Aorta (tissue), 5 donors: ENCODE measurements around the gene TRIM28. TPM values are rescaled to one million over a fixed set of nuclear protein-coding genes. Genes with fewer than 3 reads are reported as not detected.

Source experiments
- ATAC-seq: fragments of 200-7000 bp; cut with Tn5 transposase; one replicate; pipeline ENCODE4 v1.9.1; 2022; ENCODE audit warnings: moderate library complexity; ENCODE audit not compliant: low FRiP score
- DNase-seq, 2 donors: peaks; one replicate each; pipeline ENCODE4 v3.0.0-alpha.2; 2020
- H3K27ac ChIP-seq, 2 donors: one replicate each; pipeline ENCODE4 v1.5.1; 2013; ENCODE audit warnings: low read length in 2 of 2, mild to moderate bottlenecking in 2 of 2, moderate library complexity in 2 of 2, control low read depth in 1 of 2, inconsistent platforms in 1 of 2, low read depth in 1 of 2
- H3K27me3 ChIP-seq, 2 donors: one replicate each; pipeline ENCODE4 v1.6.1; 2013; ENCODE audit warnings: control low read depth in 1 of 2, low read length in 1 of 2, mild to moderate bottlenecking in 1 of 2, moderate library complexity in 1 of 2; ENCODE audit not compliant: insufficient read depth in 2 of 2, control insufficient read depth in 1 of 2
- H3K36me3 ChIP-seq, 2 donors: one replicate each; pipeline ENCODE4 v1.6.1; 2013; ENCODE audit warnings: control low read depth in 1 of 2, low read length in 1 of 2, mild to moderate bottlenecking in 1 of 2; ENCODE audit not compliant: insufficient read depth in 2 of 2, control insufficient read depth in 1 of 2
- H3K4me1 ChIP-seq, 2 donors: one replicate each; pipeline ENCODE4 v1.6.1; 2013; ENCODE audit warnings: low read length in 2 of 2, control low read depth in 1 of 2, mild to moderate bottlenecking in 1 of 2, moderate library complexity in 1 of 2; ENCODE audit not compliant: insufficient read depth in 2 of 2, control insufficient read depth in 1 of 2
- H3K4me3 ChIP-seq, 2 donors: one replicate each; pipeline ENCODE4 v1.5.1; 2013; ENCODE audit warnings: low read length in 2 of 2, control low read depth in 1 of 2, mild to moderate bottlenecking in 1 of 2
- H3K9me3 ChIP-seq: one replicate; pipeline ENCODE4 v1.6.1; 2013; ENCODE audit warnings: mild to moderate bottlenecking, low read length; ENCODE audit not compliant: control insufficient read depth
- WGBS, 2 donors: extraction: QIAGEN DNeasy Blood & Tissue Kit; methylation state at CpG; one replicate each; pipeline ENCODE4 v1.1.7; 2013; 5-methylcytosine and 5-hydroxymethylcytosine counted together
- intact Hi-C, 2 donors: fragments of 100-400 bp; cut with DNase I; formaldehyde crosslinking; loops; one replicate each; pipeline versions ENCODE4 v1.14.2 to v1.15.0; 2022
- polyA plus RNA-seq, 2 donors: library from polyadenylated mRNA; stranded (reverse); fragments of 200-250 nt; gene quantifications; one replicate each; pipeline ENCODE4 v1.2.3, GENCODE V29; 2013
- total RNA-seq, 2 donors: library from RNA; stranded (reverse); fragmentation: NEBNext Ultra II Directional; extraction: Animal tissue kit (Norgen Biotek cat#: 25700); gene quantifications; one replicate each; pipeline ENCODE4 v1.2.1, GENCODE V29; 2021
- donor health status: healthy with polysubstance abuse.
- donor health status: Bipolar disorder and iron deficiency.
- donor health status: DM: no; HTN: no; CAD: no.
- donor health status: DM: no; HTN: no; CAD: no.
- donor health status: DM: yes; HTN: yes; CAD: no.

The TRIM28 gene
- total and polyA plus RNA-seq, 4 donors = 76.5 to 210 (median 173) TPM

- Histone ChIP-seq H3K27ac (no peak overlapping the region), H3K27me3 (no peaks in the 10 kb centered on the region), H3K9me3 (no peaks in the 10 kb centered on the region), H3K4me1 (no peaks in the 10 kb centered on the region), H3K4me3 (no peak overlapping the region), H3K36me3 (no peaks in the 10 kb centered on the region)
- DNase-seq = no peak
- no peak for ATAC-seq
- 79% methylated on average over 8 of the region's 8 CpGs for WGBS, 2 donors
- intact Hi-C loops = no loop called here
These were observed 33.6 kb upstream of the TRIM28 start for GRCh38 chr19:58510084-58510862.

- ATAC-seq = no peak
- no peak for DNase-seq
- 83 to 87% methylated on average over 25 of the region's 25 CpGs for WGBS, 2 donors
- no peaks in the 10 kb centered on the region for H3K36me3 ChIP-seq
- intact Hi-C loops = no loop called here
- H3K4me1 ChIP-seq = no peaks in the 10 kb centered on the region
- H3K4me3 ChIP-seq = no peak within 1 kb of the TSS
- no peak within 1 kb of the TSS for H3K27ac ChIP-seq
- no peaks in the 10 kb centered on the region for H3K9me3 ChIP-seq
- no peaks in the 10 kb centered on the region for H3K27me3 ChIP-seq
These were observed 32.3 kb upstream of the TRIM28 start, which contains the start of gene SLC27A5 for GRCh38 chr19:58511353-58512208. TSS of gene SLC27A5 (minus strand) at chr19:58511992. CDS start at chr19:58511955, 37 bp downstream.

GRCh38 chr19:58513213-58513693 is 30.6 kb upstream of the TRIM28 start:
- H3K36me3 ChIP-seq = peaks cover 0 to 4% of the 10 kb centered on the region in 2 donors
- 84% methylated on average over 10 of the region's 10 CpGs for WGBS, 2 donors

GRCh38 chr19:58513694-58514563 is 29.9 kb upstream of the TRIM28 start:
- Histone ChIP-seq H3K4me3 (no peak overlapping the region), H3K9me3 (no peaks in the 10 kb centered on the region), H3K4me1 (no peaks in the 10 kb centered on the region), H3K27ac (no peak overlapping the region), H3K36me3 (peaks cover 0 to 4% of the 10 kb centered on the region in 2 donors), H3K27me3 (no peaks in the 10 kb centered on the region)
- intact Hi-C loops = no loop called here
- peak; percentile 90 for ATAC-seq
- 26% methylated on average over 62 to 66 of the region's 66 CpGs for WGBS, 2 donors
- peak; percentile 92 to 96 for DNase-seq

More at GRCh38 chr19:58513213-58513693, 30.6 kb upstream of the TRIM28 start:
- ATAC-seq (no peak), DNase-seq (no peak)
- Histone ChIP-seq H3K27ac (no peak overlapping the region), H3K4me3 (no peak overlapping the region), H3K4me1 (no peaks in the 10 kb centered on the region), H3K9me3 (no peaks in the 10 kb centered on the region), H3K27me3 (no peaks in the 10 kb centered on the region)
- intact Hi-C loops = no loop called here

- no peaks in the 10 kb centered on the region for H3K4me1 ChIP-seq
- WGBS, 2 donors = 69 to 75% methylated on average over 3 of the region's 3 CpGs
These were observed 29.3 kb upstream of the TRIM28 start for GRCh38 chr19:58514564-58515022.

GRCh38 chr19:58515259-58515658 is 28.6 kb upstream of the TRIM28 start:
- Histone ChIP-seq H3K4me3 (no peak overlapping the region), H3K27me3 (no peaks in the 10 kb centered on the region), H3K27ac (no peak overlapping the region), H3K4me1 (no peaks in the 10 kb centered on the region), H3K36me3 (peaks cover 0 to 4% of the 10 kb centered on the region in 2 donors), H3K9me3 (no peaks in the 10 kb centered on the region)
- 86 to 88% methylated on average over 2 of the region's 2 CpGs for WGBS, 2 donors
- intact Hi-C loops = no loop called here
- no peak for DNase-seq
- ATAC-seq = no peak

More at GRCh38 chr19:58514564-58515022, 29.3 kb upstream of the TRIM28 start:
- Histone ChIP-seq H3K27me3 (no peaks in the 10 kb centered on the region), H3K9me3 (no peaks in the 10 kb centered on the region), H3K4me3 (no peak overlapping the region), H3K27ac (no peak overlapping the region), H3K36me3 (peaks cover 0 to 4% of the 10 kb centered on the region in 2 donors)
- intact Hi-C loops = no loop called here
- DNase-seq (no peak), ATAC-seq (no peak)

GRCh38 chr19:58516246-58516836 is 27.5 kb upstream of the TRIM28 start:
- Histone ChIP-seq H3K27ac (no peak overlapping the region), H3K4me3 (no peak overlapping the region), H3K27me3 (no peaks in the 10 kb centered on the region), H3K36me3 (peaks cover 0 to 4% of the 10 kb centered on the region in 2 donors), H3K4me1 (no peaks in the 10 kb centered on the region), H3K9me3 (no peaks in the 10 kb centered on the region)
- 82 to 86% methylated on average over 25 of the region's 25 CpGs for WGBS, 2 donors
- ATAC-seq (no peak), DNase-seq (no peak)
- intact Hi-C loops = no loop called here
